Large intestine (tissue), 3 donors: Measurements from ENCODE around the gene CMTM5. TPM values are rescaled to one million over a fixed set of nuclear protein-coding genes. Genes with fewer than 3 reads are reported as not detected.
A peak's percentile ranks its signal among the peaks of the same experiment; 100 is the strongest.

Experiments
- DNase-seq, 2 donors: peaks; one replicate each; pipeline versions ENCODE4 v3.0.0 to v3.0.0-alpha.2; 2013
- H3K27ac ChIP-seq: one replicate; pipeline ENCODE4 v1.5.1; 2013; ENCODE audit warnings: low read length
- H3K27me3 ChIP-seq: 2 replicates; pipeline ENCODE4 v1.6.1; 2013; ENCODE audit warnings: low read length; ENCODE audit not compliant: control insufficient read depth, insufficient read depth
- H3K36me3 ChIP-seq: 2 replicates; pipeline ENCODE4 v1.6.1; 2013; ENCODE audit warnings: low read length; ENCODE audit not compliant: control insufficient read depth, insufficient read depth
- H3K4me1 ChIP-seq: one replicate; pipeline ENCODE4 v1.6.1; 2013; ENCODE audit warnings: low read length; ENCODE audit not compliant: control insufficient read depth, insufficient read depth
- H3K4me3 ChIP-seq: one replicate; pipeline ENCODE4 v1.5.1; 2013; ENCODE audit warnings: low read length
- H3K9me3 ChIP-seq: one replicate; pipeline ENCODE4 v1.6.1; 2013; ENCODE audit warnings: mild to moderate bottlenecking, low read depth, low read length, moderate library complexity; ENCODE audit not compliant: control insufficient read depth
- WGBS: methylation state at CpG from one replicate; pipeline ENCODE4 v1.1.5; 2013; ENCODE audit warnings: low lambda C conversion rate; ENCODE audit not compliant: insufficient coverage; 5-methylcytosine and 5-hydroxymethylcytosine counted together
- polyA plus RNA-seq: library from polyadenylated mRNA; unstranded; fragments of 120-200 nt; gene quantifications from one replicate; pipeline ENCODE4 v1.2.1, GENCODE V29; 2013

The CMTM5 gene
- polyA plus RNA-seq, 1 donor: 3.4 TPM

- Histone ChIP-seq H3K9me3 (no peaks in the 10 kb centered on the region), H3K4me1 (peaks cover 10% of the 10 kb centered on the region), H3K36me3 (peaks cover 2% of the 10 kb centered on the region), H3K27me3 (peaks cover 11% of the 10 kb centered on the region), H3K4me3 (peak overlapping the region; percentile 56), H3K27ac (peak overlapping the region; percentile 87)
- WGBS: no CpG with 5 or more reads among the region's 51 CpGs
- peak; percentile 51 to 83 for DNase-seq
Measured at GRCh38 chr14:23365732-23366425, 11.0 kb upstream of the CMTM5 start.

DNA sequence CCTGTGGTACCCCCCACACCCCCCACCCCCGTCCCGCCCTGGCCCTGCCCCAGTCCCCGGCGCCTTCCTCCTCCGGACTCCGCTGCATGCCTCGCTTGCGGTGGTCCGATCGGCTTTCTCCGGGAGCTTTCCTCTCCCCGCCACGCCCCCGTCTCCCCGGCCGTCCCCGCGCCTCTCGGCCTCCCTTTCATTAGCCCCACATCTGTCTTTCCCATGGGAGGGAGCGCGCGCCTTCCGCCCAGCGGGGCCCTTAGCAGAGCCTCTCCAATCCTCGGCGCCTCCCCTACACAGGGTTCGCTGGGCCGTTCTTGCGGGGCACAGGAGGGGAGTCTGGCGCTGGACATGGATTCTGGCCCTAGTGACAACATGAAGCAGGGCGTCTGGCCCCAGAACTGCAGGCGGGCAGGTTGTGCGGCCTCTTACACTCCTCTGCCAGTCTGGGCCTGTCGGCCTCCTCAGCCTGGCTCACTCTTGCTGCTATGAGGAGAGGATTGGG lies 10.4 kb upstream of the CMTM5 start:
- H3K27ac ChIP-seq: peak overlapping the region; percentile 82
- peaks cover 11% of the 10 kb centered on the region for H3K27me3 ChIP-seq
- peak; percentile 54 to 78 for DNase-seq
- no peaks in the 10 kb centered on the region for H3K9me3 ChIP-seq
- peak overlapping the region; percentile 2 for H3K4me3 ChIP-seq
- H3K4me1 ChIP-seq: peaks cover 10% of the 10 kb centered on the region
- WGBS: no CpG with 5 or more reads among the region's 34 CpGs
- peaks cover 2% of the 10 kb centered on the region for H3K36me3 ChIP-seq

DNA sequence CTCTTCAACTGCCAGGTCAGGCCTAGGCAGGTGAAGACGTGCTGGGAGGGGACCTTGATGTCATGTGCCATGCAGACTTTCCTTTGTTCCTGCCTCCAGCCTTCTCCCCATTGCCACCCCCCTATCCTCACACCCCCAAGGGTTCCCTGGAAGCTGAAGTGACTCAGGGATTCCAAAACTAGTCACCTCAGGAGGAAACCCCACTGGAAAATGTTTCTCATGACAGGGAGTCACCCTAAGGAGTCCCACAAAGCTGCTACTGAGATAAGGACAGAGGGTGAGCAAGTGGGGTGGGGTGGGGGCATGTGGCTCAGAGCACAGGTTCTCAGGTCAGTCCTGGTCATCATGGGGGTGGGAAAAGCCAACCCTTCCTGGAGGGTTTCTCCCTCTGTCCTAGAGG lies 6.6 kb upstream of the CMTM5 start:
- DNase-seq: no peak
- Histone ChIP-seq H3K36me3 (no peaks in the 10 kb centered on the region), H3K27ac (no peak overlapping the region), H3K4me3 (no peak overlapping the region), H3K27me3 (no peaks in the 10 kb centered on the region), H3K9me3 (no peaks in the 10 kb centered on the region), H3K4me1 (peaks cover 3% of the 10 kb centered on the region)
- no CpG with 5 or more reads among the region's 1 CpG for WGBS

DNA sequence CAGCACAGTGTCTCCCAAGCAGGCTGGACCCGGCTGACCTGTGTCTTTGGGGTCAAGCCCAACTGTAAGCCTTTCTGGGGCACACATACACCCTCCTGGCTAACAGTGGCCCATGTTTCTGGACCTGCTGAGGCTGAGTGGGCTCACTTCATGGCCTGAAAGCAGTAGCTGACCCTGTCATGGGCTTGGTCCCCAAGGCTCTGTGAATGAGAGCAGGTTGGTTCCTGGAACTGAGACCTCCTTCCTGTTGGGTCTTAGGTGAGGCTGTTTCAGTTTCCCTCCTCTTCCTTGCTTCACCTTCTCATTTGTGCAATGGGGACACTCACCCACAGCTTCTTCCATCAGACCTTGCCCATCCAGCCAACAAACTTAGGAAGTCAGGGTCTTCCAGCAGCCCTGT lies 5.0 kb upstream of the CMTM5 start:
- no peak for DNase-seq
- Histone ChIP-seq H3K4me1 (peaks cover under 1% of the 10 kb centered on the region), H3K9me3 (no peaks in the 10 kb centered on the region), H3K36me3 (no peaks in the 10 kb centered on the region), H3K27ac (no peak overlapping the region), H3K27me3 (peaks cover 2% of the 10 kb centered on the region), H3K4me3 (no peak overlapping the region)
- WGBS: no CpG with 5 or more reads among the region's 1 CpG

DNA sequence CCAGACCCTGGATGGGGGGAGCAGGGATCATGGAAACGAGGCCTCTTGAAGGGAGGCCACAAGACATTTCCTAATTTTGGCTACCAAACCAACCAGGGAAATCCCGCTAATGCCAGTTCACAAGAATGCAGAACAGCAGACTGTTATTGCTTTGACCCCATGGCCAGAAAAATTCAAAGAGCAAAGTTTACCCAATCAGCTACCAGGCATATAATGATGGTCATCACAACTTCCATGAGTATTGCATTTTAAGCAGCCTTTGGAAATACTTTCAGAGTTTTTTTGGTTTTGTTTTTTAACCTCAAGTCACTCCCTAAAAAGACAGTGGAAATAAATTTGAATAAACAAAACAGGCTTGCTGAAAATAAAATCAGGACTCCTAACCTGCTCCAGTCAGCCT lies 4.3 kb upstream of the CMTM5 start, which contains the start of gene IL25:
Gene IL25 (plus strand): TSS at position 301 of the 400 bp plus-strand sequence.
- H3K27me3 ChIP-seq: peaks cover 3% of the 10 kb centered on the region
- WGBS: 80% methylated on average over 1 of the region's 2 CpGs
- H3K9me3 ChIP-seq: no peaks in the 10 kb centered on the region
- H3K36me3 ChIP-seq: no peaks in the 10 kb centered on the region
- no peaks in the 10 kb centered on the region for H3K4me1 ChIP-seq
- DNase-seq: no peak
- no peak within 1 kb of the TSS for H3K4me3 ChIP-seq
- no peak within 1 kb of the TSS for H3K27ac ChIP-seq

DNA sequence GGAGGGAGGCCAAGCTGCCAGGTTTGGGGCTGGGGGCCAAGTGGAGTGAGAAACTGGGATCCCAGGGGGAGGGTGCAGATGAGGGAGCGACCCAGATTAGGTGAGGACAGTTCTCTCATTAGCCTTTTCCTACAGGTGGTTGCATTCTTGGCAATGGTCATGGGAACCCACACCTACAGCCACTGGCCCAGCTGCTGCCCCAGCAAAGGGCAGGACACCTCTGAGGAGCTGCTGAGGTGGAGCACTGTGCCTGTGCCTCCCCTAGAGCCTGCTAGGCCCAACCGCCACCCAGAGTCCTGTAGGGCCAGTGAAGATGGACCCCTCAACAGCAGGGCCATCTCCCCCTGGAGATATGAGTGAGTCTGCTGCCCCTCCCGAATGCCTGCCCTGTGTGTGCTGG lies 3.8 kb upstream of the CMTM5 start:
- H3K36me3 ChIP-seq: no peaks in the 10 kb centered on the region
- WGBS: no CpG with 5 or more reads among the region's 3 CpGs
- H3K27me3 ChIP-seq: peaks cover 3% of the 10 kb centered on the region
- no peak overlapping the region for H3K27ac ChIP-seq
- H3K4me1 ChIP-seq: no peaks in the 10 kb centered on the region
- no peaks in the 10 kb centered on the region for H3K9me3 ChIP-seq
- no peak overlapping the region for H3K4me3 ChIP-seq
- DNase-seq: no peak

GRCh38 chr14:23375527-23376251 lies 1.2 kb upstream of the CMTM5 start:
- H3K4me1 ChIP-seq: peaks cover 7% of the 10 kb centered on the region
- H3K36me3 ChIP-seq: no peaks in the 10 kb centered on the region
- DNase-seq: no peak
- peaks cover 3% of the 10 kb centered on the region for H3K27me3 ChIP-seq
- no peaks in the 10 kb centered on the region for H3K9me3 ChIP-seq
- WGBS: no CpG with 5 or more reads among the region's 21 CpGs
- H3K4me3 ChIP-seq: no peak overlapping the region
- no peak overlapping the region for H3K27ac ChIP-seq

DNA sequence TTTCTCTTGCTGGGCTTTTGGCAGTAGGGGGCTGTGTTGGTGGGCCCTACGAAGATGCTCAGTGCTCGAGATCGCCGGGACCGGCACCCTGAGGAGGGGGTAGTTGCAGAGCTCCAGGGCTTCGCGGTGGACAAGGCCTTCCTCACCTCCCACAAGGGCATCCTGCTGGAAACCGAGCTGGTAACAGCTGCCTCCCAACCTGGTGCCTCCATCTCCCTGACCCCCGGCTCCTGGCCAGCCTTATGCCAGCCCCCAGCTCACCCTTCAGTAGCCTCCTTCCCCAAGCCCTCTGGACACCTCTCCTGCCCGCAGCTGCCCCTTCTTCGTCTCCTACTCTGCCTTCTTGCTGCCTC lies 328 bp downstream of the CMTM5 start:
- H3K4me3 ChIP-seq: no peak overlapping the region
- DNase-seq: no peak
- H3K36me3 ChIP-seq: no peaks in the 10 kb centered on the region
- peaks cover 3% of the 10 kb centered on the region for H3K27me3 ChIP-seq
- no peaks in the 10 kb centered on the region for H3K9me3 ChIP-seq
- no peak overlapping the region for H3K27ac ChIP-seq
- H3K4me1 ChIP-seq: peaks cover 11% of the 10 kb centered on the region
- WGBS: no CpG with 5 or more reads among the region's 11 CpGs

DNA sequence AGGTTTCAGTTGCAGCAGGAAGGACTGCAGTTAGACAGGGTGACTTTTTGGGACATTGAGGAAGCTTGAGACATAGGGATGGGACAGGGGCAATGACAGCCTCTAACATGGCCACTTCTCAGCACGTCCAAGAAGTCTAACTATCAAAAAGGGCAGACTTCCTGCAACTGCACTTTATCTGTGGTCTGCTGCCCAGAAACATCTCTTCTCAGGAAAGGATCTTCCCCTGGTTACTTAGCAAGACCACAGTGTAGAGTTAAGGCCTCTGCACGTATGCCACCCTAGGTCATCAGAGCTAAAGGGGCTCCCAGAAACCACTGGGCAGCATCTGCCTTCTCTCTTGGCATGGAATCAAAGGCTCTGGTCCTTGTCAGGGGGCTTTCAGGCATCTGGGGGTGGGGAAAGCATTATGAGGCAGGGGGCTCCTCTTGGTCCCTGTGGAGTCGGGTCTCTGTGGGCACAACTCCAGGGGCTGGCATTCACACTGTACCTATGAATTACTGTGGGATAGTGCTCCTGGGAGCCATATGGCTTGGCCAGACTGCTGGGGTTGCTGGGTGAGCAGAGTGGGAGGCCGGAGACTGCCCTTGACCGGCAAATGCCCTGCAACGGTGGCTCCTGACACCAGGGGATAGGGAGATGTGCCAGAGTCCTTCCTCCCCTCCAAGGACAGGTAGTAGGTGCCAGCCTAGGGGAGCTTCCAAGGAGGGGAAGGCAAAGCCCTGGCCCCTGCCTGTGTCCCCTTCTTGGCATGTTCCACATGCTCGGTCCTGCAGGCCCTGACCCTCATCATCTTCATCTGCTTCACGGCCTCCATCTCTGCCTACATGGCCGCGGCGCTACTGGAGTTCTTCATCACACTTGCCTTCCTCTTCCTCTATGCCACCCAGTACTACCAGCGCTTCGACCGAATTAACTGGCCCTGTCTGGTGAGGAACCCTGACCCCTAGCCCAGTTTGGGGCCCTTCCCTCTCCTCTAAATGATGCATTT lies 1.0 kb downstream of the CMTM5 start:
- Histone ChIP-seq H3K4me1 (peaks cover 11% of the 10 kb centered on the region), H3K9me3 (no peaks in the 10 kb centered on the region), H3K4me3 (no peak overlapping the region), H3K36me3 (no peaks in the 10 kb centered on the region), H3K27me3 (peaks cover 3% of the 10 kb centered on the region), H3K27ac (no peak overlapping the region)
- no CpG with 5 or more reads among the region's 14 CpGs for WGBS
- no peak for DNase-seq

DNA sequence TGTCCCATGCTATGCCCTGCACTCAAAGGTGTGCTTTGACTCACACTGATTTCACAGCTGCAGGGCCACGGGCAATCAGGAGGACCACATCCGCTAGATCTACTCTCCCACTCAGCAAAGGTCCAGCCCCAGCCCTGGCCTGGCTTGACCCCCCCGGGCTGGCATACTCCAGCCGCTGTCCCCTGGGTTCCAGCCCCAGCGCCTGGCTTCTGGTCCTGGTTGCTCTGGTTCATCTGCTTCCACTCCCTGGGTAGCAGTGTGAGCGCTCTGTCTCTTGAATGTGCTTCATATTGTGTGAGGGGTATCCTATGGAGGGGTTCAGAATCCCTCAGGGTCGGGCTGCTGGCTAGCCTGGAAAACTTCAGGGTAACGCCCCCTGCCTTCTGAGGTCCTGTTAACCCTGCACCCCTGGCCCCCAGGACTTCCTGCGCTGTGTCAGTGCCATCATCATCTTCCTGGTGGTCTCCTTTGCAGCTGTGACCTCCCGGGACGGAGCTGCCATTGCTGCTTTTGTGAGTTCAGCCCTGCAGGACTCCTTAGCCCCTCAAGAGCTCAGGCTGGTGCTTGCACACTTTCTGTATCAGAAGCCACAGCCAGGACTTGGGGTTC lies 1.9 kb downstream of the CMTM5 start:
- H3K27ac ChIP-seq: no peak overlapping the region
- DNase-seq: no peak
- no peaks in the 10 kb centered on the region for H3K9me3 ChIP-seq
- no CpG with 5 or more reads among the region's 11 CpGs for WGBS
- H3K4me1 ChIP-seq: peaks cover 11% of the 10 kb centered on the region
- no peaks in the 10 kb centered on the region for H3K36me3 ChIP-seq
- no peak overlapping the region for H3K4me3 ChIP-seq
- peaks cover 3% of the 10 kb centered on the region for H3K27me3 ChIP-seq
